Dedifferentiated amniotic fluid mesenchymal stem cell (primary cell): ENCODE measurements around the gene LRTM2.

Source experiments
- DNase-seq: peaks from one replicate; pipeline ENCODE4 v3.0.0-alpha.2; 2016; ENCODE audit errors: extremely low spot score

Gene LRTM2

DNA sequence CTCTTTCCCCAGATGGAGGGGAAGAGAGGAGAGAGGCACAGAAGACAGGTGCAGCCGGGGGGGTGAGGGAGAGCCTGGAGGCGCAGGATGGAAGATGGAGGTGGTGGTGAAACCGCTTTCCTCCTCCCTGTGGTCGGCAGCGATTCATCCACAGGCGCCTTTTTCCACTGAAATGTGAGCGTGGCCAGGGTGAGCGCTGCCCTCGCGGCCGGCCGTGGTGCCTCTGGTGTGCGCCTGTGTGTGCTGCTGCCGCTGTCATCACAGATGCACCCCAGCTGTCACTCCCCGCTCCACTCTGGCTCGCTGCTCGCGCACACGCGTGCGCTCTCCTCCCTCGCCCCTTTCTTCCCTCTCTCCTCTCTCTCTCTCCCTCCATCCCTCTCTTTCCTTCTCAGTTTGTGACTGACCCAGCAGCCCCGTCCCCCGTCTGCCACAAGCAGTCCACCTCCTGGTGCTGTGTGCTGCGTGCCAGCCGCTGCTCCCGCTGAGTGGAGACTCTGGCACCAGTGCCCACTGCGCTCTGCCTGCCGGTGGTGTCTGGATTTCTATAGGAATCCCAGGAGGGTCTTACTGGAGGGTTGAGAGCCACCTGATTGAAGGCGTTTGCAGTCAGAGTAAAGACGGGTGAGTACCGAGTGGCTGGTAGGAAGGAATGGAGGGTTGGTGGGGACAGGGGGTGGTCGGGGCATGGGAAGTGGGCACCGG lies at the start of gene LRTM2:
TSS of gene LRTM2 (plus strand) at position 375 of the 705 bp plus-strand sequence. CDS start 7,584 bp downstream, outside the sequence.
- no peak for DNase-seq

DNA sequence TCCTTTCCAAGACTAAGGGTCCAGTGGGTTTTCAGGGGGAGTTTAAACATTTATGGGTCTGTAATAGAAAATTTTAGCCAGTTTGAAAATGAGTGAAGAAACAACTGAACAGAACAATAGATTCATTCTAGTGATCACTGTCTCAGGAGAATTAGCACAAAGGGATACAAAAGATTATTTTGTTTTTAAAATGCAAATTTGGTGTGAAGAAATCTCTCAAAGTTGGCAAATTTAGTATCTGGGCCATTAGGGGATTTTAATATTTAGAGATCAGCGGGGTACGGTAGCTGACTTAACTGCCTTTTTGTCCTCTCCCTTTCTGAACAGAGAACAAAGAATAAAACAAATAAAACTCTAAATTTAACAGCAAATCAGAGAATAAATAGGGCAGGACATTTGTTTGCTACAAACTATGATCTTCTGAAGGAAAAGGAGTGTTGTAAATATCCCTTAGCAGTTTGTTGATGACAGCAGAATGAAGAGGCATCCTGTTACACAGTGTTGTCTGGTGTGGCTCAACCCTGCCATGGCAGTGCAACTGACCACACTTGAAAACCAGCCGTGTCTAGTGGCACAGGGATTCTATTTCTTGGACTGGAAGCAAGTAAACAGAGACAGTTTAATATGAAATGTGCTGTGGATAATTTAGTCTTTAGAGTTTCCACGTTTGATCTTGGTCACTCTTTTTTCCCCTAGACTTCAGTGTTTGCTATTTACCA lies 46.3 kb upstream of the LRTM2 start:
- no peak for DNase-seq

DNA sequence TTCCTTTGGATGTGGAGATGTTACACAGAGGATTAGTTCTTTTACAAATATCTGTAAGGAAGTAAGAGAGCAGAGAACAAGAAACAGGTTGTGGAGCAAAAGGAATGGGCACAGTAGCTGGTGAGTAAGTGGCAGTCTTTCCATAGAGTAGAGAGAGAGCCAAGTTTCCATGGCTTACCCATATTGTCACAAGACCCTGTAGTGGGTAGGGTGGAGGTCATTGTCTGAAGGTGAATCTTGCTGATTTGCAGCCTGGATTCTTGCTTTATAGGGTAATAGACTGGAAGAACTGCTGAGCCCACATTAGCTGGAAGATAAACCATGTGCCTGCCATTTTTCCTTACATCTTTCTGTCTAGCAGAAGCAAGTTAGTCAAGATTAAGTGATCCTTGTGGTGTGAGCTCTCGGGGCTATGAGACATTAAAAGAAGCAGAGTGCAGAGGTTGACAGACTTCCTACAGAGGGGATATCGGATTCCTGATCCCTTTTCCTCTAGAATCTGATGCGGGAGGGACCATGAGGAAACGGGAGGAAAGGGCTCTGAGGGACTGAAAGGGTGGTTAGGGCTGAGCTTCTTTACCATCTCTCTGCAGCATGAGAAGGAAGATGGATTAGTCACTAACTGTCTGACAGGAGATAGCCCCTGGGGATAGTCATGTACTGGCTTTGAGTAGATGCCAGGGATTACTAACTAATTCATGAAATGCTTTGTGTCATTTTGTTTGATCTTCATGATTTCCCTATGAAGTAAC lies 44.0 kb upstream of the LRTM2 start:
- peak; percentile 51 for DNase-seq

DNA sequence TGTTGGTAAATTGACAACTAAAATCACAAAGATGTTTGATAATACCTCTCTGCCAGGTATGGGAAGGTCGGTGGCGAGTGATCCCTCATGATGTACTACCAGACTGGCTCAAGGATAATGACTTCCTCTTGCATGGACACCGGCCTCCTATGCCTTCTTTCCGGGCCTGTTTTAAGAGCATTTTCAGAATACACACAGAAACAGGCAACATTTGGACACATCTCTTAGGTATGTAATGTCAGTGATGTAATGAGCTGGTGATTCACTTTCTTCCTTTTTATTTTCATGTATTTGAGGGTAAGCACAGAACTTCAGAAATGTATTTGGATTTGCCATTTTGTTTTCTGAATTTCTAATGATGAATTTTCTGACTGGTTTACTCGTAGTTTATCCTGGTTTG lies 42.6 kb upstream of the LRTM2 start:
- DNase-seq = peak; percentile 84

DNA sequence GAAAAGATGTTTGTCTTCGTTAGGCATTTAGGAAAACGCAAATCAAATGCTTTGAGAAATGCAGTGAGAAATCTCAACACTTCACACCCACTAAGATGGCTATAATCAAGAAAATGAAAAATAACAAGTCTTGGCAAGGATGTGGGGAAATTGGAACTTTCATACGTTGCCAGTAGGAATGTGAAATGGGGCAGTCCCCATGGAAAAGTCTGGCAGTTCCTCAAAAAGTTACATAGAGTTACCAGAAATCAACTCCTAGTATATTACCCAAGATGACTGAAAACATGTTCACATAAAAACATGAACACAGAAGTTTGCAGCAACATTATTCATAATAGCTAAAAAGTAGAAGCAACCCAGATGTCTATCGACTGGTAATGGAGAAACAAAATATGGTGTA lies 41.5 kb upstream of the LRTM2 start:
- no peak for DNase-seq

DNA sequence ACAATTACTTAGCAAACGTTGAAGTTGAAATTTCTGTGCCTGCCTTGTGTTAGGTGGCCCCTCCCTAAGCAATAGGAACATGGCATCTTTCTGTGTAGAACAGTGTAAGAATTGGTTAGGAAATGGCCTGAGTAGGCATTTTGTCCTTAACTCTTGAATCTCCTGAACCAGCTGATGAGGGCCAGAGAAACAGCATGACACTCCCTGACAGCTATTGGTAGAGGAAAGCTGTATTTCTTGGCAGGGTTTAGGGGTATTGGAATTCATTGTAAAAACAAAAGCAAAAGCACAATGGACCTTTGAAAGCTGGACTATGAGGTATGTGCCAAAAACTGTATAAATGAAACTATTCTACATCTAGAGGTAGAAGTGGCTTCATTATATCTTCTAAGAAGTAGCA lies 40.6 kb upstream of the LRTM2 start:
- peak; percentile 70 for DNase-seq

DNA sequence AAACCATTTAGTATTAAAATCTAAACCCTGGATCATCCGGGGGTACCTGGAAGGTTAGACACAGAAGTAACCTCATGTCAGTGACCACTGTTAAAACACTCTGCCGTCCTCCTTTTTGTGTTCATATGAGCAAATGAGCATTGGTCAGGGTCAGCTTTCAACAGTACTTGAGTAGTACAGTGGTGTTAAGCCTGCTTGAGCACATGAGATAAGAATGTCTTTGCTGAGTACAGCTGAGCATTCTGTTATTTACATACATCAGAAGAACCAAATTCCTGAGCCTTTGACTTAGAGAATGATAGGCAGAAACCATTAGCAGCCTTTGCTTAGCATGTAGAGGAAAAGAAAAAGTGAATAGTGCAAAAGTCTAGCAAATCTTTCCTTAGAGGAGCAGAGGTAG lies 38.6 kb upstream of the LRTM2 start:
- DNase-seq = peak; percentile 18

DNA sequence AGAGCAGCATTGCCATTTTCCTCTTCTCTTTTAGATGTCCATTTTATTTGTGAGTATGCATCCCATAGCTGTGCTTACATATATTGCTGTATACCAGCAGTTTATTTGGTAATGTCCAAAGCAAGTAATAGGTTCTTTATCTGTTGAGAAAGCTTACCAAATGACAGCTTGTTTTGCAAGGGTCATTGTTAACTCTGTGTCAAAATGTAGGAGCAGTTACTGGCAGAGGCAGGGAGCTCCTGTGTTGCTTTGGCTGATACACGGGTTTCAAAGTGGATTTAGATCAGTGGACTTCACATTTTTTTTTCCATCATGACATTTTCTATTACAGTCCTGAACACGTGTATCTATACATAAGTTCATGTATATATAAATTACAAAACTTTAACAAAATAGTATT lies 38.1 kb upstream of the LRTM2 start:
- DNase-seq = no peak

DNA sequence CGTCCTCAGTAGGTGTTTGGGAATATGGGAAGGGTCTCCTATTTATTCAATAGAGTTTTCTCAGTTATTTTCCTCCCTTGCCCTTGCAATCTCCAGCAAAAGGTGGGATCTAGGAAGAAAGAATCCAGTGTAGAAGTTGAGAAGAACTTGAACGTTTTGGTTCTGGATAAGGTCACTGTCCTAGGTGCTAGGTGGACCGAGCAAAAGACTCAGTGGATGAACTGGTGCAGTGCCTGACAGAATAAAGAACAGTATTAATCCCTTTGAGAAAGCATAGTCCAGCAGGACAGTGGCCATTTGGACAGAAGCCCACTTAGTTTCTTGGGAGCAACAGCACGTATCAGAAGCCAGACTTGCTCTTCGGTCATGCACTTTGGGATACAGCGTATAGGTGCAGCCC lies 32.7 kb upstream of the LRTM2 start:
- DNase-seq = no peak

DNA sequence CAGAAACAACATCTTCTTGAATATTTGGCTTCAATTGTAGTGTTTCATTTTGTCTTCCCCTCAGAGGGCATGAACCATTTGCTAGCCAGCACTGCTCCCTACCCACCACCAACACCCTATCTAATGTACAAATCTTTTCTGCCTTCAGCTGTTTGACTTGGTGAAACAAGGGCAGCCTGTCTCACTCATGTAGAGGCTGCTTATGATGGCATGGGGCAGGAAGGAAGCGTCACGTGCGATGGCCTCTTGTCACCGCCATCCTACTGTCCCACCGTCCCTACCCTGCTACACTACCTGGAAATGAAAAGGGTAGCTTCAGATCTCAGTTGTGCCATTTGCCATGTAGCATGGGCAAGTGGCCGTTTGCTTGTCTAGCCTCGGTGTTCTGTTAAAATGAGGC lies 29.9 kb upstream of the LRTM2 start:
- no peak for DNase-seq

DNA sequence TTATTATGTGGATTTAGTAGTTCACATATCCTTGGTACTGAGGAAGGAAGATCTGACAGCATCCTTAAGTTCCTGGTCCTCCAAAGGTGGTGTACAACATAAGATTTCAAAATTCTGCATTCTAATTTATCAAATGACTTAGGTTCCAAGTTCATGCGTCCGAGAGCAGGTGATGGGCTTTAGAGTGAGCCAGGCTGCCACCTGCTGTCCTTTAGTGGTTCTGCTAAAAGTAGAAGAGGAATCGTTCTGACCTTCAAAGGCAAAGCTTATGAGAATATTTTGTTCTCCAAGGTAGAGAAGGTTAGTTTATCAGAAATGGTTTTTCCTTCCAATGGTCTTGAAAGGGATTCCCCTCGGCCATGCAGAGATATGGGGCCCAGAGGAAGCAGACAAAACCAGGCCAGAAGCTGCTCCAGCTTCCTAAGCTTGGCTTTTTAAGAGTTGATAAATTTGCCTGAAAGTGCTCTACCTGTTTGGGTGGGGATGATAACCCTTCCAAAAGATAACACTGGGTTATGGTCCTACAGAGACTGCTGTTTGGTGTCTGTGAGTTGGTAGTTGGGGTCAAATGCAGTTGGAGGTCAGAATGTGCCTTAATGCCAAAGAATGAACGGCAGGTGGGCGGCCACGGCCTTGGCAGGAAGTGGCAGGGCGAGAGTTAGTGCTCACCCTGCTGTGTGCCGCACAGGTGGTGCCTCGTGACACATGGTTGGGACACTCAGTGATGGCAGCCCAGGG lies 29.1 kb upstream of the LRTM2 start:
- DNase-seq = peak; percentile 49

DNA sequence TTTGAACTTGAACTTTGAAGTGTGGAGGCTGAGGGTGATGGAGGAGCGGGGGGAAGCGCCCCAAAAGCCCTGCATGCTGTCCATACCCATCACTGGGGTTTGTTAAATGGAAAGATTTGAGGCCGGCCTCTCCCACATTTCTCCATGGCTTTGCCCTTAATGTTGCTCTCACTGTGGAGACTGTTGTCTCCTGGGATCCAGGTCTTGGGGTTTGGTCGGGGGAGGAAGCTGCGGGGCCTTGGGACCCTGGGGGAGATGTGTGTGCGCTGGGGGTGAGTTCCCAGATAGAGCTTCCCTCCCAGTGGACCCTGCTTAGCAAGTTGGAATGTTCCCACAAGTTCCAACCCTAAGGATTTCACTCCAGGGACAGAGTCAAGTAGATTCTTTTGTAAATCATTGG lies 28.0 kb upstream of the LRTM2 start:
- DNase-seq = no peak

DNA sequence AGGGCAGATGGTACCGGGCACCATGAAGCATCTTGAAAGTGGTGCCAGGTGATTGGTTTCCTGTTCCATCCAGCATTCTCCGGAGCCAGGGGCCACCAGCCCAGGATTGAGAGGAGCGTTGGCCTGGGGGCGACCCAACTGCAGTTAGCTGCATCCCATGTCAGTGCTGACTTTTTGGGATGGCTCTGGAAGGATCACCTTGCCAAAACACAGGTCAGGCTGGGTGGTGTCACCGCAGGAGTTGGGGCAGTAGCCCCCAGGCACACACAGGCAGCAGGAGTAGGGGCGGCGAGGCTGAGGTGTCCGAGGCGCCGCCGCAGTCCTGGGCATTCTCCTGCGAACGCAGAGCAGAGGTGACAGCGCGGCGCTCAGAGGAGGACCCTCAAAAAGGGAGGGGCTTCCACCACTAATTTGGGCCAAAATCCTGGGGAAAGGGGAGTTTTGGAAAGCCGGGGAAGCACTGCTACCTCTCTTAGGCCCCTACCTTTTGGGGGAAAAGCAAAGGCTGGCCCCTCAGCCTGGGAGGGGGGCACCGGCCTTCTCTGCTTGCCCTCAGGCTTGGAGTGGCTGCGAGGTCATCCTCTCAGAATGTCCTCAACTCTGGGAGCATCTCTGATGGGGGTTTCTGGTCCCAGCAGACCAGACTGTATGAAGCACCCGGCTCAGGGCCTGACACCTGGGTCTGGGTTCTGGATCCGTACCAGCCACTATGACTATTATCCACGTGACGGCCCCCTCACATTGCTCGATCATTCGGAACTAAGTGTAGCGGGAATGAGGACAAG lies 26.7 kb upstream of the LRTM2 start:
- no peak for DNase-seq

DNA sequence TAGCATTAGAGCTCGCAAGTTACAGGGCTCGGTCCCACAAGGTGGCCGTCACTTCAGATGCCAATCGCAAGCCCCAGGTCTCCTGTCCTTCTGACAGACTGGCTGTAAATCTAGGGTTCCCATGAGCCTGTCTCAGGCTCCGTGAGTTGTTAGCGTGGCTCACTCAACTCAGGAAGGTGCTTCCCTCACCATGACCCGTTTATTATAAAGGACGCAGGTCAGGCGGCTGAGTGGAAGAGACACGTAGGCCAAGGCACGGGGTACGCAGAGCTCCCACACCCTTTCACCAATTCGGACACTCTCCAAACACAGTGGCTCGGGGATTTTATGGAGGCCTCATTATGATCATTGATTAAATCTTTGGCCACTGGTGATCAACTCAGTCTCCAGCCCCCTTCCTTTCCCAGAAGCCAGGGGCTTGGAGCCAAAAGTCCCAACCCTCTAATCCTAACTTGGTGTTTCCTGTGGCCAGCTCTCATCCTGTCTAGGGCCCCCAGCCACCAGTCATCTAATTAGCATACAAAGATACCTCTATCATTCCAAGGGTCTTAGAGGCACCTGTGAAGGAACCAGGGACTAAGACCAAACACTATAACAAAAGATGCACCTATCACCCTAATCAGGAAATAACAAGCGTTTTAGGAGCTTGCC lies 25.8 kb upstream of the LRTM2 start:
- no peak for DNase-seq

DNA sequence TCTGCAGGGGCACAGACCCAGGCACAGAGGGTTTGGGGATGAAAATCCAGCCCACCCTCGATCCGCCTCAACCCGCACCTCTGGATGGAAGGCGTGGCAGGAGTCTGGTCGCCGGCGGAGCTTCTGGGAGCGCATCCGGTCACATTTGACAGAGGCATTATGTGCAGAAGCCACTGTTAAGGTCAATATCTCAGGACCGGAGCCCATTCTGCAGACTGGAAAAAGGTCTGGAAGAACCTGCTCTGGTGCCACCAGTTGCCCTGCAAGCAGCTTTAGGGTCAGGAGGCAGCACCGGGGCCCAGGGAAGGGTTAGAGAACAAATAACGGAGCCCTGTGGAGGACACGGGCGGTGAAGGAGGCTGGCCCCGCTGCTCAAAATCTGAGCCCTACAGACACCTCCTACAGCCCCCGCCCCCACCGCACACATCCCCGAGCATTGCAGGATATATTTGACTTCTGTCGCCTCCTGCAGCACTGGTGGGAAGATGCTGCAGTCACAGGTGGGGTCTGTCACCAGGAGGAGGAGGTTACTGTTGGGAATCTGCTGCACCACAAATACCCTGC lies 25.1 kb upstream of the LRTM2 start:
- DNase-seq = no peak

DNA sequence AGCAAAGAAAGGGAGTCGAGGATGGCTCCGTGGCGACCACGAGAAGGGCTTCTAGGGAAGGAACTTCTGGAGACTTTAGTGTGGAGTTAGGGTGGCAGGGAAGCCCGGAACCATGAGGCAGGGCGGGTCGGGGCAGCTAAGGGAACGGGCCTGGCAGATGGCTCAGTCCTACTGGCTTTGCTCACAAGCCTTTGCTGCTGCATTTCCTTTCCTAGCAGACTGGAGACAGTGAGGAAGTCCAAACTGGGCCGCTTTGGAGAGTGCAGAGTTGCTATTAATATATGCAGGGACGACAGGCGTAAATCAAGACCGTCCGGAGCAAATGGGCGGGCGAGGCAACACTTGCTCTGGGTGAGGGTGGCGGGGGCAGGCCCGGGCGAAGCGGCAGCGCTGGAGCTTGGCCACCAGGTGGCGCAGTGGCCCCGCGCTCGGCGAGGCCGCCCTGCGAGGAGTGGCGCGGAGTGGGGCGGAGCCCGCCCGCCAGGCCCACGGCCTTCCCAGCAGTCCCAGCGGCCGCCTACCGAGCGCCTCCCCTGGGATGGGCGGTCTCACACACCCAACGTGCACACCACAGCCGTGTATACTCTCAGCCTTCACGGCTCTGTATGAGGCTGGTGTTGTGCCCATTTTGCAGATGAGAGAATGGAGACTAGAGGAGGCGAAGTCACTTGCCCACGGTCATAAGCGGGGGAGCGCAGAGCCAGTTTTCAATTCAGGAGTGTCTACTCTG lies 24.4 kb upstream of the LRTM2 start:
- peak; percentile 69 for DNase-seq

DNA sequence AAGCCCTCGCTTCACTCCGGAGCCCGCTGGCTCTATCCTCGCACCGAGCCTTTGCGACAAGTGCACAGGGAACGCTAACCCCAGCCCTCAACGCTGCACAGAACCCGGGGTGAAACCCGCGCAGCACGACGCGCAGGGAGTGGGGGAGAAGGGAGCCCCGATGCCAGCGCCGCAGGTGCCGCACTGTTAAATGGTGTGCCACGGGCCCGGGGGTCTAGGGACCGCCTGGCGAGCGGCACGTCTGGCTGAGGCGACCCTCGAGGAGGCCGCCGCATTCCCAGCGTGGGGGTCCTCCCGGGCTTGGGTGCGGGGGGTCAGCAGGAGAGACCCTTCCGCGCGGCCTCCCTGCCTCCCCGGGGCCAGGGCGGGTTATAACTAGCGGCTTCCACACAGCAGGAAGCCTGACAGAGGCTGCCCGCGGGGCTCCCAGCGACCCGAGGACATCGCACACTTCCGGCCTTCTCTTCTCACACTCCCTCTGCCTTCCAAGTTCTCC lies 23.8 kb upstream of the LRTM2 start:
- no peak for DNase-seq

DNA sequence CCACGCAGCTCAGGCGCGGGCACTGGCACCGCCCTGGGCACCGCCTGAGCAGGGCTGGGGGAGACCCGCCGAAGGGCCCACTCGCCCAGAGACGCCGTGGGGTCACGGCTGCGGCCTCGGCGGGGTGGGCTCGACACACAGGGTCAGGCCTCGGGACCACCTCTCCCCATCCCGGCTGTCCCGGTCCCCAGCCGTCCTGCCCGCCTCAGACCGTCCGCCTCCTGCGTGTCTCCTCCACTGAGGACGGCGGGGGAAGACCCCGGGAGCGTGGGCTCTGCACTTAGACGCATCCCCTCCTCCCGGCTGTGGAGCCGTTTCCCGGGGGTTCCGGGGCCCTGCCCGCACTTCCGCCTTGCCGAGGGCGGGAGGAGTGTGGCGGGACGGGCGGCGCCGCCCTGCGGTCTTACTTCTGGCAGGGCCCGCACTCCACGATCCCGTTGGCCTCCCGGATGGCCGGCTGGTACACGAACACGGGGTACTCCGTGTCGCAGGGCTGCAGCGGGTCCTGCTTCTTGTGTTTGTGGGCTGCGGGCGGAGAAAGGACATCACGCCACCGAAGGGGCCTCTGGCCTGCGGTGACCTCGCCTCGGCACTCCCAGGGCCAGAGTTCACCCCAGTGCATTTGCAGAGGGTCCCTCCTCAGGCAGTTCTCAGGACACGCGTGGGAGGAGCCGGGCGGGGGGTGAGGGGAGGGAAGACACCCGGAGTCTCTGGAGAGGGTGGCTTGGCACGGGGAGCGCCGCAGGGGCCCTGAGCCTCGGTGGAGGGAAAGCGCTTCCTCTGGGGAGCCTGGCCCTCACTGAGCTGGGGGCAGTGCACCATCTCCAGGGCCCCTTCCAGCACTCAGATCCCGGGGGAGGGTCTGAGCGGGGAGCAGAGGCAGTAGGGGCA lies 23.1 kb upstream of the LRTM2 start:
- no peak for DNase-seq
